ENCODE results near the gene CCDC6. TPM values are rescaled to one million over a fixed set of nuclear protein-coding genes. Genes with fewer than 3 reads are reported as not detected.

The CCDC6 gene
- total and polyA plus RNA-seq, 11 donors = 3.7 to 47.1 (median 17.4) TPM

DNA sequence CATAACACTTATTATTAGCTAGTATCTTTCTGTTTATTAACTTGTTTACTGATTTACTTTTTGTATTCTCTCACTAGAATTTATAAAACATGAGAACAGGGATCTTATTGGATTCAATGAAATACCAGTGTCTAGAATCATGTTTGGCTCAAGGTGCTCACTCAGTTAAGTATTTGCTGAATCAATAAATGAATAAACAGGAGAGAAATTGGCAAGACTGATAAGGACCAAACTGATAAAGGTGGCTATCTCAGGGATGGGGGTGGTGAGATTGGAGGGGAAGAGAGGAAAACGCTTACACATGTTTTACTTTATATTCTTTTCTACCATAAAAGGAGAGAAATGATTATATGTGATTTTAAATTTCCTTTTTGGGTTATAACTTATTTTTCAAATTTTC is 43.3 kb upstream of the CCDC6 start:
- H3K36me3 ChIP-seq = no peaks in the 10 kb centered on the region
- no peak for TF ChIP-seq POLR2A (IDR thresholded peaks at IDR 0.05)
- TF ChIP-seq, protein P1, sequence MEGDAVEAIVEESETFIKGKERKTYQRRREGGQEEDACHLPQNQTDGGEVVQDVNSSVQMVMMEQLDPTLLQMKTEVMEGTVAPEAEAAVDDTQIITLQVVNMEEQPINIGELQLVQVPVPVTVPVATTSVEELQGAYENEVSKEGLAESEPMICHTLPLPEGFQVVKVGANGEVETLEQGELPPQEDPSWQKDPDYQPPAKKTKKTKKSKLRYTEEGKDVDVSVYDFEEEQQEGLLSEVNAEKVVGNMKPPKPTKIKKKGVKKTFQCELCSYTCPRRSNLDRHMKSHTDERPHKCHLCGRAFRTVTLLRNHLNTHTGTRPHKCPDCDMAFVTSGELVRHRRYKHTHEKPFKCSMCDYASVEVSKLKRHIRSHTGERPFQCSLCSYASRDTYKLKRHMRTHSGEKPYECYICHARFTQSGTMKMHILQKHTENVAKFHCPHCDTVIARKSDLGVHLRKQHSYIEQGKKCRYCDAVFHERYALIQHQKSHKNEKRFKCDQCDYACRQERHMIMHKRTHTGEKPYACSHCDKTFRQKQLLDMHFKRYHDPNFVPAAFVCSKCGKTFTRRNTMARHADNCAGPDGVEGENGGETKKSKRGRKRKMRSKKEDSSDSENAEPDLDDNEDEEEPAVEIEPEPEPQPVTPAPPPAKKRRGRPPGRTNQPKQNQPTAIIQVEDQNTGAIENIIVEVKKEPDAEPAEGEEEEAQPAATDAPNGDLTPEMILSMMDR (IDR thresholded peaks at IDR 0.05) = no peak
- H3K27ac ChIP-seq = no peak overlapping the region
- intact Hi-C loops (cut with DNase I) = no loop called here
- no peak for ATAC-seq
- 67 to 81% (median 71%) methylated on average over 1 of the region's 1 CpG for whole genome bisulfite sequencing, 4 donors
- H3K27me3 ChIP-seq = no peaks in the 10 kb centered on the region
- no peak overlapping the region for H3K4me3 ChIP-seq
- no peak for DNase-seq
- no peaks in the 10 kb centered on the region for H3K4me1 ChIP-seq
- H3K9me3 ChIP-seq = no peaks in the 10 kb centered on the region

DNA sequence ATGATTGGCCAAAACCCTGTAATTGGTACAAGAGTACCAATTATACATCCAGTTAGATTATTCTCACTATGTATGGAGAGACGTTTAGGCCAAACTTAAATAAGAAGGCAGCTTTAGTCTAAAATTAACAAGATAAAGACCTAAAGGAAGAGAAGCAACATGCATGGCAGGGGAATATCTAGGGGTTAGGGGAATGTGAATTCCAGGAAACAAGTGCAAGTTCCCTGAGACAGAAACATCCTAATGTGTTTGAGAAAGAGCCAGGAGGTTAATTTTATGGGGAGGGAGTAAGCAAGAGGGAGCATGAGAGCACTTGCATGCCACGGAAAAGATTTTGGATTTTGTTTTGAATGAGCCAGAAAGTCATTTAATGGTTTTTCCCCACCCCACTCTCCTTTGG is 39.6 kb upstream of the CCDC6 start:
- H3K4me3 ChIP-seq = no peak overlapping the region
- WGBS, 4 donors = 33 to 47% (median 41%) methylated on average over 2 of the region's 2 CpGs
- no peaks in the 10 kb centered on the region for H3K9me3 ChIP-seq
- H3K27ac ChIP-seq = no peak overlapping the region
- DNase-seq = no peak
- no peak for ATAC-seq
- no peaks in the 10 kb centered on the region for H3K36me3 ChIP-seq
- H3K27me3 ChIP-seq = no peaks in the 10 kb centered on the region
- no peaks in the 10 kb centered on the region for H3K4me1 ChIP-seq
- intact Hi-C loops (cut with DNase I) = no loop called here
- no peak for TF ChIP-seq POLR2A (IDR thresholded peaks at IDR 0.05)
- TF ChIP-seq, protein P1 (IDR thresholded peaks at IDR 0.05) = no peak

DNA sequence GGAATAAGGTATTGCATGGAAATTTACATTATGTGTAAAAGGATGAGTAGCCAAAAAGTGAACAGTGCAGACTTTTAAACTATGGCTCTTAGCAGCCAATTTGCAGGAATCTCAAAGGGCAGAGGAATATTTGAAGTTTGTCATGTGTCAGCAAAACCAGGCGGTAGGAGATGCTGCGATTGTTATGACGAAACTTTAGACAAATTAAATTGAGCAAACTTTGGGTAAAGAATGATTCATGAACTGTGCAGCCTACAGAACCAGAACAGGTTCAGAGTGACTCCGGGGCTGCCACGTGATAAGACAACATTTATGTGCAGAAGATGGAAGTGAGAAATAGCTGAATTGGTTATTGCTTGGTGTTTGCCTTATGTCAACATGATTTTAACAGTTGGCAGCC is 39.2 kb upstream of the CCDC6 start:
- H3K9me3 ChIP-seq = no peaks in the 10 kb centered on the region
- WGBS, 4 donors = 84 to 90% (median 90%) methylated on average over 5 of the region's 5 CpGs
- no peak for TF ChIP-seq POLR2A (IDR thresholded peaks at IDR 0.05)
- TF ChIP-seq, protein P1 (IDR thresholded peaks at IDR 0.05) = no peak
- H3K4me1 ChIP-seq = no peaks in the 10 kb centered on the region
- intact Hi-C loops (cut with DNase I) = no loop called here
- ATAC-seq = no peak
- H3K27ac ChIP-seq = no peak overlapping the region
- no peaks in the 10 kb centered on the region for H3K36me3 ChIP-seq
- no peak overlapping the region for H3K4me3 ChIP-seq
- no peaks in the 10 kb centered on the region for H3K27me3 ChIP-seq
- DNase-seq = no peak

DNA sequence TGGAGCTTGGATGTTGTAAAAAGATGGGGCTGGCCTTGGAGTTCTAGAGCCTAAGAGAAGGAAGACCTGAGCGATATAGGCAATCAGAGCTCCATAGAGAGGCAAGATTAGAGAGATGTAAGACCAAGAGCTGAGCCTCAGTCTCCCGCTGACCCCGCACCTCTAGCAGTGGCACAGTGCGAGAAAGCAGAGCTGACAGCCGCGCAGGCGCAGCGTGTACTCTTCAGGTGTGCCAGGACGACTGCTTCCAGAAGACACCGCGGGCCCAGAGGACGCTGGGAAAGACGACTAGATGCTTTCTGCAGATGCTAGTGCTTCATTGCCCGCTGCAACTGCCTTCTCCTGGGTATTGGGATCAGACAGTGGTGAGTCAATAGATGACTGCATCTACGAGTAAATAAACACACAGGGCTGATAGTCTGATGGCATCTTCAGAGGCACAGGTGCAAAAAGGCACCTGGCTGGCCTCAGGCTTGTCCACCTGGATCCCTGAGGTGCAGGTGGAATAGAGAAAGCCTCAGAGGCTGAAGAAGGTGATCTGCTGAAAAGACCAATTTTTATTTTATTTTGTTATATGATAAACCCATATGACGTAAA is 38.1 kb upstream of the CCDC6 start:
- no peak for TF ChIP-seq POLR2A (IDR thresholded peaks at IDR 0.05)
- TF ChIP-seq, protein P1 (IDR thresholded peaks at IDR 0.05) = no peak
- ATAC-seq (no peak), DNase-seq (no peak)
- H3K27me3 ChIP-seq = no peaks in the 10 kb centered on the region
- no peak overlapping the region for H3K4me3 ChIP-seq
- H3K36me3 ChIP-seq = no peaks in the 10 kb centered on the region
- intact Hi-C loops (cut with DNase I) = no loop called here
- no peaks in the 10 kb centered on the region for H3K9me3 ChIP-seq
- no peak overlapping the region for H3K27ac ChIP-seq
- no peaks in the 10 kb centered on the region for H3K4me1 ChIP-seq
- 81 to 91% (median 84%) methylated on average over 16 of the region's 16 CpGs for WGBS, 4 donors
